Activated CD4-positive, CD25-positive, alpha-beta regulatory T cell treated with anti-CD3 and anti-CD28 coated beads, Interleukin-2, amount 50 U/mL, for 24 hours (primary cell): ENCODE results near the gene RASD1.

Experiments used
- ATAC-seq, 2 donors: fragments of 150-1000 bp; cut with Tn5 transposase; one replicate each; pipeline ENCODE4 v1.10.0; 2021; ENCODE audit warnings: mild to moderate bottlenecking in 1 of 2, moderate library complexity in 1 of 2

RASD1 gene

DNA sequence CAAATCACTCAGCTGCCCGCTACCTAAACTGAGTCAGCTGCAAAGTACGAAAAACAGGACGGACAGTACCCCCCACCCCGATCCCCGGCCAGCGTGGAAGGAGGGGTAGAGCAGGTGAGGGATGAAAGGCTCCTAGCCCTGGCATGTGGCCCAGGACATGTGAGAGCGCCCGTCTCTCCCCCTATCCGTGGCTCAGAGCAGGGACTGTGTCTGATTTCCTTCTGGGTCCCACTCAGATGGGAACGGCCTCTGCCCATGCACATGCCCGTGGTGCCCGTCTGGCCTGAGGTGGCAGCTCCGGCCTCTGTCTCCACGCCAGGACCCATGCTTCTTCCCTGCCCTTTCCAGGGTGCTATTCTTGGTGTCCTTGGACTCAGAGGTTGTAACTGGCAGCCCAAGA is 30.2 kb upstream of the RASD1 start:
- ATAC-seq, result no peak

DNA sequence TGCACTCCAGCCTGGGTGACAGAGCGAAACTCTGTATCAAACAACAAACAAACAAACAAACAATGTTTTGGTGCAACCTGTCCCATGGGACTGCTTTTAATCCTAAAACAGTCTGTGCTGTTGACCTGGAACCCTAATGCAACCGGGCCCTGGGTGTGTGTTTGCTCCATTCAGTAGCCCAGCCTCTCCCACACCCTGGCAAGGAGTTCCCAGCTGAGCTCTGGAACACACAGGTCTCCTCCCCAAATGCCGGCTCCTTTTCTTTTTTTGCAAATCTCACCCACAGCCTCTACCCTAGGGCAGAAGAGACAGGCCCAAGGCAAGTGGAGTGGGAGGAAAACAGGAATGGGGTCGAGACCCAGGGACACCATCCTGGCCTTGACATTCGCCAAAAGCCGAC is 29.8 kb upstream of the RASD1 start:
- ATAC-seq, result no peak

DNA sequence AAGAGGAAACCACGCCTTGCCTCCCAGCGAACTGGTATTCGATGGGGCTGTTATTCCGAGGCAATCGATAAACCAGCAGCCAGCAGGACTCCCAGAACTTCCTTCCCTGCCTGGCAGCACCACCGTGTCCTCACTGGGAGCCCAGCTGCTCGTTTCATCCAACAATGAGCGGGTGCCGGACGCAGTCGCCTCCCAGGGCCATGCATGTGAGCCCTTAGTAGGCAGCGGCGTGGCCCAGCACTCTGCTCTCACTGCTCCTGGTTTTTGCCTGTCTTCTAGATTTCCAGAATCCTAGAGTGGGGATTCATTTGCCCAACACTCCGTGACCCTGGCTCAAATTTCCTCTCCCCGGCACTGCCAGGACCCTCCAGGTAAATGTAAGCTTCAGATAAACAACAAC is 29.1 kb upstream of the RASD1 start:
- ATAC-seq, result no peak

DNA sequence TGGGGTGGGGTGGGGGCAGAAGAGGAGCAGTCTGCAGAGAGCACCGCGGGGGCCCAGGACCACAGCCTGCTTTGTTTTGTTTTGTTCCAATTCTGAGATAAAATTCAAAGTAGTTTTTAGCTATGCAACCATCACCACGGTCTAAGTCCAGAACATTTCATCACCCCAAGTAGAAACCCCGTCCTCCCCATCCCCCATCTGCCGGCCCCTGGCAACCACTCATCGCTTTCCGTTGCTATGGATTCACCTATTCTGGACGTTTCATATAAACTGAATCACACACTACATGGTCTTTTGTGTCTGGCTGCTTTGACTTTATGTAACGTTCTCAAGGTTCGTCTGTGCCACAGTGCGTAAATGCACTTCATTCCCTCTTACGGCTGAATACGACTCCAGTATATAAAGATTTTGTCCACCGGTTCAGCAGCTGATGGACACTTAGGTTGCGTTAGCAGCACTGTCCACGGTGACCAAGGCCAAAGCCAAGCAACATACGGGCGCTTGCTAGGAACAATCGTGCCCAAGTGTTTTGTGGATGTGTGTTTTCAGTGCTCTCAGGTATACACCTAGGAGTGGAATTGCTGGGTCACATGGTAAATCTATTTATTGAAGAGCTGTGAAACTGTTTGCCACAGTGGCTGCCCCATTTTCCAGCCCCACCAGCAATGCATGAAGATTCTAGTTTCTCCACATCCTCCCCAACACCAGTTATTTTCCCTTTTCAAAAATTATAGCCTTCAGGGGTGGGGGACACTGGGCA is 27.7 kb upstream of the RASD1 start:
- ATAC-seq, result no peak

DNA sequence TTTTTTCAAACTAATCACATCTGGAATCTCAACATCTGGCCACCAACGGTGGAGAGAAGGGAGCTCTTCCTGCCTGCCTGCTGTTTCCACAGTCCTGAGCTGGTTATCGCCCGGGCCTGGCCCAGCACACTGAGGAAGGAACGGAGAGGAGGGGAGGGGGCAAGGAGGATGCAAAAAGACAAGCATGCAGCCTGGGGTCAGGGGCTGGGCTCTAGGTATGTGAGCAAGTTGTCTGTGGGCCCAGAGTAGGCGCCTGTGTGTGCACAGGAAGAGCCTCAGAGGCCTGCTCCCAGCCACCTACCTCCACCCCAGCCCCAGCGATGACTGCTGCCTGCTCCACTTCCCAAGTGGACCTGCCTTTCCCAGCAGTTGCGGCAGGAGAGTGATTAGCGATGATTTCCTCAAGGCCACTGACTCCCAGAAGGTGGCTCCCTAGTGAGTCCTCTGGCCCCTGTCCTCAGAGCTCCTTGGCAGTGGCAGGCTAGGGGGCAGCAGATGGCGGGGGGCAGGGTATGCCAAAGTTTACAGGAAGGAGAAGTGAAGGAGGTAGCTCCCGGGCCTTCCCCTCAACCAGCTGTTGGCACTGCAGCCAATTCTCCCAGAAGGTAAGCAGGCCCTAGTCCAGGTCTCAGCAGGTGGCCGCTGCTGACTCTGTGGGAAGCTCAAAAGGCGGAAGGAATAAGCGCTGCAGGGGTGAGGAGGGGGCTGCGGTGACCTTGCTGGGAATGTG is 27.0 kb upstream of the RASD1 start:
- no peak for ATAC-seq

DNA sequence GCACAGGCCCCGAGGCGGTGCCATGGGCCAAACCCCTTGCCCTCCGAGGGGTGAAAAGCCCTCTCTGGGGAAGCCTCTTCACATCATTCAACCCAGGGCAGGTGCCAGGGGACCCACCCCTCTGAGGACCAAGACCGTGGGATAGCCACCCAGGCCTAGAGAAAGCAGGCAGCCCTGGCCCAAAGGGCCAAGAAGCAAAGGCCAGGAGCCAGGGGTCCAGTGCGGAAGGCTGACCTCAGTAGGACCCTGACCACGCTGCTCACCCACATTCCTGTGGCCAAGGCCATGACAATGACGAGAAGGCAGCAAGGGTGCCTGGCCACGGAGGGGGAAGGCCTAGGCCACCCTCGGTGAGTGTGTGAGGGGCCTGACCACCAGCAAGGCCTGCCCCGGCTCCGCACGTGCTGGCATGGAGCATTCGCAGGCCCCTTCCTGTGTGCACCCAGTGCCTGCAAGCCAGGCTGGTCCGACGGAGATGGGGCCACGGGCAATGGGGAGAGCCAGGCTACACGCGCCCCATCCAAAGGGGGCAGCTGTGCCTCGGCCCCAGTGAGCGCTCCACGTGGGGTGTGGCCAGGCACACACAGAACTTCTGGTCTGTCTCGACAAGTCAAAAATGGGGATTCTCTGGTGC is 24.5 kb upstream of the RASD1 start:
- no peak for ATAC-seq

DNA sequence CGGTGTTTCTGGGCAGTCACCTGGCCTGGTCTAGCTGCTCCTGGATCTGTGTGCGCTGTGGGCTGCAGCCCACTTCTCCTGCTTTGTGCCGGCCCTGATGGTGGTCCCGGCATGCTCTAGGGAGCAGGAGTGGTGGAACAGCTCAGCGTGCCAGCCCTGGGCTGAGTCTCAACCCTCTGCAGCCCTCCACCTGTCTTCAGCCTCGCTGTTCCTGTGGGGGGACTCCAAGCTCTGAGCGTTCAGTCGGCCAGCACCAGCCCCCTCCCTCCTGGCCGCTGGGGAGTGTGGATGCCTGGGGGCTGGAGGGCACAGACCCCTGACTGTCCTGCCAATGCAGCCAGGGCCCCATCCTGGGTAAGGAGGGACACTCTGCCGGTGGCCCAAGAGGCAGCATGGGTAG is 23.7 kb upstream of the RASD1 start:
- ATAC-seq, result no peak

DNA sequence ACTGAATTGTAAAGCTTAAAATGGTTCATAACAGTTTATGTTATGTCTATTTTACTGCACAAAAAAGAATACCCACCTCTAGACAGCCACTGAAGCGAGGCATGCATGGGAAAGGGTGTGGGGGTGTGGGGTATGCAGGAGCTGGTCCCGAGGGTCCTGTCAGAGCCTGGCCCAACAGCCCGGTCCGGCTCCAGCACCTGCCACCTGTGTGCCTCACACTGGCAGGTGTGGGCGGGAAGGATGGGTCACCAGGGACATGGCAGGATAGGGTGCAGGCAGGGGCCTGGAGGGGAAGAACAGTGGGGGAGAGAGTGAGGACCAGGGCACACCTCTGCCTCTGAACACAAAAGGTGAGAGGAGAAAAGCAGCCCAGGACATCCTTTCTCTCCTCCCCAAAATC is 22.8 kb upstream of the RASD1 start:
- ATAC-seq, result no peak

DNA sequence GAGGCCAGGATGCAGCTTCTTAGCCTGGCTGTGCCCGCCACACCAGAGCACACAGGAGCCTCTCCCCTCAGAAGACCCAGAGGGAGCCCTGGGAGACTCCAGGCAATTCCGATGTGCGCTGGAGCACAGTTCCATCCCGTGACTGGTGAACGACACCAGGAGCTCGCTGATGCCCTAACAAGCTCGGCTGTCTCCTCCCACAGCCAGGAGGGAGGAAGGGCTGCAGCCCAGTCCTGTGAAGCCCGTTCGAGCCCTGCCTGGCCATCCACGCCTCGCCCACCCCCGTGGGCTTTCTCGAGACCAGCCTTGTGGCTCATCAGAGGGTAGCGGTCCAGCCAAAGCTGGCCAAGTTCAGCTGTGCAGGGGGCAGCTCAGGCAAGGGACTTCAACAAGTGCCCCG is 21.8 kb upstream of the RASD1 start:
- ATAC-seq, result no peak

DNA sequence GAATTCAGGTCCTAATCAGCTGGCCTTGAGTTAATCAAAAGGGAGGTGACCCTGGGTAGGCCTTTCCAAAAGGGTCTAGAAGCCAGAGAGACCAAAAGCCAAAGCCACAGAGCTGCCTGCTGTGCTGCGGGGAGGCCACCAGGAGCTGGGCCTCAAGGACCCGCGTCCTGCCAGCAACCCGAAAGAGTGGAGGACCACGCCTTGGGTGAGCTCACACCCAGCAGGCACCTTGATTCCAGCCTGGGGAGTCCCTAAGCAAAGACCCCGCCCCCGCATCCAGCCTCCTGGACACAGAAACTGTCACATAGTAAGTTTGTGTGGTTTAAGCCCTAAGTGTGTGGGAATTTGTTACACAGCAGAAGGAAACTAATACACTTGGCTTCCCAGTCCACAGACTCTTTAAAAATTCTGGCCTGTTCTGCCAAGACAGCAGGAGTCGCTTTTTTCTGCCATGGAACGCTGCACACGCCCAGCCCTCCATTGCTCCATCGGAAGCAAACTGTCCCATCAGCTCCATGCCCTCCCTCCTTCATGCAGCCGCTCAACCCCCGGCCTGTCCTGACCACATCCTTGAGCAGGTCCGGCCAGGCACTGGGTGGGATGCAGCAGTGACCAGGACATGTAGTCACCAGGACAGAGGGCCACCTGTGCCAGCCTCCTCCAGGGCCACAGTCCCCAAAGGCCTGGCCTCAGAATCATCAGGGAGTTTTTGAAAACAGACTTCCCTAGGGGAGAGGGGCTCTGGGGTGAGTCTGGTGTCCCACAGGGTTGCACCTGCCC is 20.9 kb upstream of the RASD1 start:
- no peak for ATAC-seq

DNA sequence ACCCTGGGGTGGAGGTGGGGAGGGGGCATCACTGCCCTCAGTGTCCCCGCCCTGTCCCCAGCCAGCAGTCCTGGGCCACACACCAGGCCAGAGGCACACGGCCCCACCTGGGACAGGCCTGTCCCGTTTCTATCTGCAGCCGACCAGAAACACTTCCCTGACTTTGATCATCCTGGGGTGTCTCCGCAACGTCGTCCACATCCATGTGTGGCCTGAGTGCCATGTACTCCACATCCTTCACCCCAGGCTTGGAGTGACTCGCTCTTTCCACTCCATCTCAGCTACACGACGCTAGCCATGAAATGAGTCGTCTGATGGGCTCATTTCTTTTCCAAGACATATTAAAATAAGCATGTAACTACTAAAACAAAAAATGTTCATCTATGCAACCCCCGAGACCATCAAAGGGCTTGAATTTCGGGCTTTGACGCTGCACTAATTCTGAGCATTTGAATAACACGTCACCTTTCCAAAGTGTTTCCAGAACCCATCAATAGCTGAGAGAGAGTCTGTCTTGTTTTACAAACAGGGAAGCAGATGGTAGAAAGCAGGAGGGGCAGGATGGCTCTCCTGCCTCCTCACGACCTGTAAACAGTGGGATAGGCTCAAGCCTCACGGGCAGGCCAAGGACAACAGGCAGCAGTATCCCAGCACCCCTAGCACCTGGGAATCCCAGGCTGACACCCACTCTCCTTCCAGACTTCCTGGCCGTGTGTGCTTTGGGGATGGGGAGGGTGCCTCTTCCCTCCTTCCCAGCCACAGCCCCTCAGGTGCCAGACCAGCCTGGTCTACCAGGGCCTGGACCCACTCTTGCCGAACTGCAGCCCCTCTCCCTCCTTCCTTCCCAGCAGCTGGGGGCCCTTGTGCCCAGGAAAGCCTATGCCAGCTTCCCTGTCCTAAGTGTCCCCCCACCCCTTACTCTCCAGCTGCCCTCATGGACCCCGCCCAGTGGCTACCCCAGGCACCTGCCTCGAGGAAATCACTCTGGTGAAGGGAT is 20.0 kb upstream of the RASD1 start:
- ATAC-seq, result no peak

DNA sequence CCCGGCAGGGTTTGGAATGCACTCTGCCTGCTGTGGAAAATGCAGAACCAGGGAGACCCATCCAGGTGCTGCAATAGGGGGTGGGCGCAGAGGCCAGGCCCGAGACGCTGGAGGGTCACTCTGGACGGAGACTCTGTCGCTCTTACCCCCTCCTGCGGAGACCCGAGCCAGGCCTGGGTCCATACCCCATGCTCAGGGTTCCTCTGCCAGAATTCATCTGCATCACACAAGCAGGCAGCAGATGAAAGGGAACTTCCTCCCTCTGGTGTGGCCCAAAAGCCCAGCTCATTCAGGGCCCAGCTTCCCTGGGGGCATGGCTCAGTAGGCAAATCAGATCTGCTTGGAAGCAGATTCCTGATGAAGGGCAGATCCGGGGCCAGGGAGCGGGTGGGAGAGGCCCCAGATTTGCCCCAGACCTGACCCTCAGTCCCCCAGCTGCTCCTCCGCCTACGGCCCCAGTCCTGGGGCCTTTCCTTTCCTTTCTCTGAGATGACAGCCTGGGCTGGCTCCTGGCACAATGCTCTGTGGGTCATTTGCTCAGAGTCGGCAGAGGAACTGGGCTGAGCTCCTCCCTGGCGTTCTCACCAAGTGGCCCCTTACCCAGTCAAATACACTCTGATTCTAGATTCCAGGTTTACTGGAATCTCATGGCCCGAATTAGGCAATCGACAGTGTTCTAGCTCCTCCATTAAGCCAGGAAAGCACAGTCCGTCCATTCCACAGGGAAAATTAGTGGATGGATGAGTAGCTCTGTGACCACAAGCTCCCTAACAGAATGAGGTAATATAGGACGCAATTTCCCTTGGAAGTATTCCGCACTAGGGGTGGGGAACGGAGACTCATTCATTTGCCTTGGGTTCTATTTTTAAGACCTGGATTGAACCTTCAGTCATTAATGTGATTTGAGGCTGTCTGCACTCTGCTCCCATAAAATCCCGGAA is 19.1 kb upstream of the RASD1 start:
- no peak for ATAC-seq

DNA sequence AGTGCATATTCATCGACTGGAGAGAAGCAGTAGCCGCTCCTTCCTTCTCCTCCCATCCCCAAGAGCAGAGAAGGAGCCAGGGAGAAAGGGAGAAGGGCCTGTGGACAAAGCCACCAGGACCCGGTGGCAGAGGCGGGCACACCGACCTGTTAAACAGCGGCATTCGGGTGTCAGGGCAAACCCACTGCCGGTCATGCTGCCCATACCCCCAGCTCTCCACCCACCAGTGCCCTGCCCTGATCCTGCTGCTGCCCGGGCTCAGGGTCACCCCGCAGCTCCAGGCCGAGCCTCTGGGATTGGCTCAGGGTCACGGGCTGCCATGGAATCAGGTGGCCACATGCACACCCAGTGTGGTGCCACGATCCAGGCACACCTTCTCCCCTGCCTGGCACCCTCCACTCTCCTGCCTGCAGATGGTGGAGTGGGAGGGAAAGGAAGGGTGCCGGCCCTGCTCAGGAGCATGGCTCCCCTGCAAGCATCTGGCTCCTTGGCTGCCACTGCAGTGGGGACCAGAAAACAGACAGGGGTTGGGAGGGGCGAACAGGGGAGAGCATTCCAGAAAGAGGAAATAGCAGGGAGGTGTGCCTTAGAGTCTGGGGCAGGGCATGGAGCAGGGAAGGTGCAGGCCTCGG is 18.3 kb upstream of the RASD1 start:
- ATAC-seq, result no peak

DNA sequence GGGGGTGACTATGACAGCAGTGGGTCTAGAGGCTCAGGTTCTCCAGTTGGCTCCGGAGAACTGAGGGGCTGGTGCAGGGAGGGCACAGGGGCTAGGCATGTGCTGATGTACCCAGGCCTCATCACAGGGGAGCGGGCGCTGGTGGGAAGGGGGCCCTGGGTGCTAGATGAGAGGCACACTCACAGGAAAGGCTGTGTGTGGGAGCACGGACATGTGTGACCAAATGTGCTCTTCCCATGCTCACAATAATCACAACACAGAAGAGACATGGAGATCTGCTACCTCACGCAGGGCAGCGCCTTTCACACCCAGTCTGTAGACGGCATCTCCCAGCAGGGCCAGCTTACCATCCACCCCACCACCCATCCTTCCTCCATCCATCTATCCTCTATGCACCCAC is 17.4 kb upstream of the RASD1 start:
- ATAC-seq, result no peak

DNA sequence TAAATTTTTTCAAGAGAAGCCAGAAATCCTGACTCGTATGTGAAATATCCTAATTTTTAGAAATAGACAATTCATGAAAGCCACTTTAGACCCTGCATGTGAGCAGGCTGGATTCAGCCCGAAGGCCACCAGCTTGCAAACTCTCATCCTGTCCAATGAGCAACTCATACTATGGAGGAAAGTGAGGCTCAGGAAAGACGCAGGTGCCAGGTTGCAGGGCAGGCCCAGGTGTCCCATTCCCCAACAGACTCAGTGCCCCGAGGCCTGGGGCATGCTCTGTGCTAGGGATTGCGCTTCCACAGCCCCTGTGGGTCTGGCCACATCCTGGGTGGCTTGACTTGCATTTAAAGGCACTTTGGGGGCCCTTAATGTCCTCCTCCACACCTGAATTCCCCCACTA is 16.7 kb upstream of the RASD1 start:
- ATAC-seq, result no peak

DNA sequence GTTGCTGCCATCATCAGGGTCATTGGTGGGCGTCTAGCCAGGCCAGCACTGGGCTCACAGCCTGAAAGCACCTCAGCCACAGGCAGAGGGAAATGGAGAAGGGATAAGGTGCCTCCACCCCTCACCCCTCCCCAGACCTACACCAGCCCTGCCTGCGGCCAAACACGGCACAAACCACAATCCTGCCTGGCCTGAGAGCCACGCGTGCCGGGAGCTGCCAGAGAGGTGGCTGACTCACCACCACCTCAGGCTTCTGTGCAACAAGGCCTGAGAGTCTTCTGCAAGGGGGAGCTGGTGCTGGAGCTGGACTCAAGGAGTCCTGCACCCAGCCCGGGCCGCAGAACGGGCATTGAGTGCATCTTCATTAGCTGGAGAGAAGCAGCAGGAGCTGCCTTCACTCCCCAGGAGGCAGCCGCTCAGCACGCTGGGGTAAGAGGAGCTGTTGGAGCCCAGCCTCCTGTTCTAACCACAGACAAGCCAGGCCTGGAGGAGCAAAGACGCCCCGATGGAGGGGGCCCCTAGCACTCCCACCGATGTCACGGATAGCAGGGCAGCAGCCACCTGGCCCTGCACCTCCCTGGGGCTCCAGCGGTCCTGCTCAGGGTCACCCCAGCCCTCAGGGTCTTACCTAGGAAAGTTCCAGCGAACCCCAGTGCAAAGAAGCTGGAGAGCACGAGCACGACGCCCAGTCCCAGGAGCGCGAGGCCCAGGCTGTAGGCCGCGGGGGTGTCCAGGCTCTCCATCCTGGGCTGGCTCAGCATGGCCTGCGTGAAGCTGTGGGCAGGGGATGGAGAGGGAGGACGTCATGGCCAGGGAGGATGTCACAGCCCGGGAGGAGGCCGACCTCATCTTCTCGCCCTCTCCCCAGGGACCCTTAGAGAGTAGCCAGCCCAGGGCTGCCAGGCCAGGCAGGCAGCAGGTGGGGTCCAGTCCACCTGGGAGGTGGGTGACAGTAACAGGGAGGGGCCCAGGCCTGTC is 16.0 kb upstream of the RASD1 start:
- ATAC-seq, result no peak

DNA sequence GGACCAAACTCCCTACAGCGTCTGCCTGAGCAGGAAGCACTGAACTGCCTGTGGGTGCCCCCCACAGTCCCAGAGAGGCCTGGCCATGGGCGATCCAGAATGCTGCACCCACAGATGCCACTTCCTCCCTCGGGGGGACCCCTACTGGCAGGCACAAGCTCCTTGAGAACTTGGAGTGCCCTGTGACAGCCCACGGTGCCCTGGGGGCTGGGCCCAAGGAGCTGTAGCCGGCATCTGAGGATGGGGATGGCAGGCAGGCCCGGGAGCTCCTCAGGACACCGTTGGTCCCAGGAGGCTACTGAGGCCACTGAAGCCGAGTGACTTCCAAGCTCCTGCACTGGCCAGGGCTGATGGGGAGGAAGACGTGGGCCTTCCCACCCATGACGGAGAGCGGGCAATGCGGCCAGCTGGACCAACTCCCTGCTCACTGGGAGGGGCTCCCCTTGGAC is 15.1 kb upstream of the RASD1 start:
- ATAC-seq, result no peak

DNA sequence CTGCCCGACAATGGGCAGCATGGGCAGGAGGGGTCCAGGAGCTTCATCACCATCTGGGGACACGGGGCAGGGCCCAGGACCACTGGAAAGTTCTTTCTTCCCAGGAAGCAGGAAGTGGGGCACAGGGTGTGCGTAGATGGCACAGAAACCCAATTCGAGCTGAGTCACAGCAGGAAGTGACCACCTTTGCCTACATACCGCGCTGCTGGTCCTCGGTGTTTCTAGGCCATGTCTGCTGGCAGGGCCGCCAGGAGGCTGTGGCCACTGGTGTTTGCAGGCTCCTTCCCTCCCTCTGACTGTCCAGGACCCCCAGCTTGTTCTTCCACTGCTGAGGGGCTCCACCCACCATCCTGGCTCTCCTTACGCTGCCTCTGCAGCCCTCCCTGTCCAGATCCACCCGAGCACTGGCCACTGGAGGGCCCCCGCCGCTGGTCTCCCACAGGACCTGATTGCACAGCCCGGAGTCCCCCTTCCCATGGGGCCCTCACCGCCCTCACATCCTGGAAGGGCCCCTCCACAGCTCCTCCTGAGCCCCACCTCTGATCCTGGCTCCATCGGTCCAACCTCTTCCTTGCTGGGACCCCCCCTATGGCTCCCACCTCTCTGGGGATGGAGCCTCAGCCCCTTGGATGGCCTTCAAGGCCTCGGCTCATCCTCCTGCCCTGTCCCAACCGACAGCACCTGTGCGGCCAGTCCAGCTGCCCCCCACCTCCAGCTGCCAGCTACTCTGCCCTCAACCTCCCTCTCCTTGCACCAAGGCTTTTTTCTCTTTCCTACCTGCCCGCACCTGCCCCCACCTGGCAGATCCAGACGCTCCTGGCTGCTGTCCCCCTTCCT is 14.5 kb upstream of the RASD1 start:
- no peak for ATAC-seq
